Fibroblast of pulmonary artery (primary cell): ENCODE data around the gene ADAMTS12.

Source experiments
- DNase-seq: peaks from one replicate; pipeline ENCODE4 v3.0.0-alpha.2; 2010; ENCODE audit warnings: low read depth
- H3K4me3 ChIP-seq: replicated peaks from 2 replicates; pipeline ENCODE4 v1.5.1; 2011; ENCODE audit warnings: low read depth, mild to moderate bottlenecking, control low read depth, low read length, moderate library complexity
- CTCF ChIP-seq: IDR thresholded peaks from 2 replicates; pipeline ENCODE4 v1.5.1; 2011; ENCODE audit warnings: mild to moderate bottlenecking, control low read depth, low read length, inconsistent platforms; ENCODE audit errors: missing control alignments

ADAMTS12 gene

DNA sequence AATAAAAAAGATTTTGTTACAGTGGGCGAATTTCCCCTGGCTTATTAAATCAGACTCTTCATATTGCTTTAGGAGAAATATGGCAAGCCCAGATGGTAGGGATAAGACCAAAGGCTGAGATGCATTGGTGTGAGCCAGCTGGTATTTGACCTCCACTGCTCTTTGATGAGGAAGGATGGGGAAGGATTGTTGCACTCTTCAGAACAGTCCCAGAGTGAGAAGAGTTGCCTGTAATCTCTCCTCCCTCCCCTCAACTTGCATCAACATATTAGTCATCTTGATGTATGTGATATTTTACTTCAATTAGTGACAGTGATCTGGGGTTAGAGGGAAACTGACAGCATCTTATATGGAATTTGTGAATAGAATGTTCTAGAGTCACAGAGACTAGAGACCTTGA is 136.6 kb downstream of the ADAMTS12 start:
- TF ChIP-seq CTCF, result no peak
- no peak overlapping the region for H3K4me3 ChIP-seq
- DNase-seq, result peak; percentile 28

GRCh38 chr5:33753704-33754103 is 138.1 kb downstream of the ADAMTS12 start:
- TF ChIP-seq CTCF, result no peak
- no peak for DNase-seq
- H3K4me3 ChIP-seq, result no peak overlapping the region

DNA sequence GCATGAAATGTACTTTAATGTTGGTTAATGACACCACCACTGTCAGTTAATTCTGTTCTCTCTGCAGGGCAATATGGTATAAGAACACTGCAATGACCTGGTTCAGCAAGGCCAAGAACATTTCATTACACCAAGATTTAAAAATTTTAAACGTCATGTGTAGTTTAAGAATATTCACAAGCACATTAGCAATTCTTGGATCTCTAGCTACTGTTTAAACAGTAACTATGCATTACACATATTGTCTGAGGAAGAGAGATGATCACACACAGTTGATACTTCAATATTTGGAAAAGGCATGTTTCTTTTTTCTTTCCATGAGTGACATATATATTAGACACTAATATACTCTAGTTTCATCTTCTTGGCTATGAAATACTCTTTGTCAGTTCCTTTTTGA is 143.0 kb downstream of the ADAMTS12 start:
- TF ChIP-seq CTCF, result no peak
- no peak overlapping the region for H3K4me3 ChIP-seq
- no peak for DNase-seq

GRCh38 chr5:33745101-33745770 is 146.6 kb downstream of the ADAMTS12 start:
- TF ChIP-seq CTCF, result no peak
- DNase-seq, result no peak
- H3K4me3 ChIP-seq, result no peak overlapping the region

- DNase-seq, result no peak
- TF ChIP-seq CTCF, result no peak
- H3K4me3 ChIP-seq, result no peak overlapping the region
Measured at GRCh38 chr5:33743099-33743498, 148.7 kb downstream of the ADAMTS12 start.

DNA sequence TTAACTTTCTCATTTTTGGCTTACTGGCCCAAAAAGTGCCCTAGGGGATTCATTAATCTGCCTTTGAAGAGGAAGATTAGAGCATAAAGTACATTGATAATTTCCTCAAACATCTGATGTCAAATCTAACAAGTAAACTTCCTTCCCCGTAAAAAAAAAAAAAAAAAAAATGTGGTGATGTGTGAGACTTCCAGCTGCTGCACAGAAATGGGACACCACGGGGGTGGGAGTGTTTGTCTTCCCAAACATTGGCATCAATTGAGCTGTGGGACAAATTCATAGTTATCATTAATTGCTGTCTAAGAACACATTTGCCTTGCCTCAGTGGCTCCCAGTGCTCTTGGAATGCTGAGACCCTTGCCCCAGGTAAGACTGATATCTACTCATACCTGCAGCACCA is 149.6 kb downstream of the ADAMTS12 start:
- H3K4me3 ChIP-seq, result no peak overlapping the region
- no peak for TF ChIP-seq CTCF
- DNase-seq, result no peak

DNA sequence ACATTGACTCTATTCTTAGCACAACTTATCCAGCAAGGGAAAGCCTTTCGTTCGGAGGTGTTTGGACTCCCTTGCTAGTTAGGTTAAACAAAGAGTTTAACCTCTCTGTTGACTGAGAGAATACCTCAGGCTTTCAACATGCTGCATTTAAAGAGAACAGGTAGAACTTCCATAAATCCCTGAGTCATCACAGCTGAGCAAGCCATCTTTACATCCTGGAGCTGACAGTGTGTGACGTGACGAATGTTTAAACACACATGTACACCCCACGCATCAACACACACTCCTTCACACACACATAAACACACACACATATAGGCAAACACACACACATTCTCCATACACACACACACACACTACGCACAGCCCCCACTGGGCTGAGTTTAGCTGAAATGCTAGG is 152.8 kb downstream of the ADAMTS12 start:
- no peak for DNase-seq
- H3K4me3 ChIP-seq, result no peak overlapping the region
- TF ChIP-seq CTCF, result no peak
